ENCODE measurements around the gene KRT78. TPM values are rescaled to one million over a fixed set of nuclear protein-coding genes. Genes with fewer than 3 reads are reported as not detected.

The KRT78 gene
- total RNA-seq, 1 experiment from 2014 or later: 0.61 TPM

DNA sequence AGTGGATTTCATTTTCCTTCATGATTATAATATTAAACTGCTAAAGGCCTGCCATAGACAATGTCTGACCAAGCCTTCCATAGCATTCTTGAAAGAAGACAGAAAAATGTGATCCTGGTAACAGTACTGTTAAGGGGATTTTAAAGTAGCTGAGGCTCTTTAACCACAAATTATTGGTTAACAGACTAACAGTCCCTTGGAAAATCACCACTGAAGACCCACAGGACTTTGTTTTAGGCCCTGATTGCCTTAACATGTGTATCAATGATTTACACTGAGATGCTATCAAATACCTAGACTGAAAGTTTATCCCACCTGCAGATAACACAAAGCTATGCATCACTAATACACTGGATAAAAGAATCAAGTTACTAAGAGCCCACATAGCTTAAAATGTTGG, 20.6 kb downstream of the KRT78 start:
- DNase-seq (ENCODE audit: low spot score): no peak
- in situ Hi-C loops (cut with HindIII; ENCODE audit: low sequenced_read_pairs): no loop called here

DNA sequence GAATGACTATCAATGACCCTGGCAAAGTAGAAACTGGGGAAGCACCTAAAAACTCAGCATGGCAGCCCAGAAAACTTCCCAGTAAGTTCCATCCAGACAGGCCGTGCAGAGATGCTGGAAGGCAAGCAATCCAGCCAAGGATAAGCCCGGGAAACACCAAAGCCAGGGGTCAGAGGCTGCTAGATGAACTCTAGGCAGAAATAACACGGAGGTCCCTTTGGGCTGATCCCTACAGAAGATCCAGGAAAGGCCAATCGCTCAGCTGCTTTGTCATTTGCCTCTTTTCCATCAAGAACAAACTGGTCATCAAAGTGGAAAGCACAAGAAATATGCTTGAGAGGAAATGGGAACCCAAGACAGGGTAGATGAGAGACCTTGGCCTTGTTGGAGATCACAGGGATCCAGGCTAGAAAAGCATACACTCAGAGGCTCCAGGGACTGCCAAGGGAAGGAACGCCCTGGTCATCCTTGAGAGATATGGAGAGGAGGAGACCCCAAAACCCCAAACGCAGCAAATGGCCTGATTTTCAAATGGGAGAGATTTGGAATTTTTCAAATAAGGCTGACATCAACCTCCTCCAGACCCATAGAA, 21.2 kb downstream of the KRT78 start:
- no peak for DNase-seq (ENCODE audit: low spot score)
- in situ Hi-C loops (cut with HindIII; ENCODE audit: low sequenced_read_pairs): no loop called here

- no peak for DNase-seq (ENCODE audit: low spot score)
- in situ Hi-C loops (cut with HindIII; ENCODE audit: low sequenced_read_pairs): no loop called here
Measured at GRCh38 chr12:52826611-52827498, 21.9 kb downstream of the KRT78 start.

GRCh38 chr12:52825961-52826360, 22.8 kb downstream of the KRT78 start:
- no peak for DNase-seq (ENCODE audit: low spot score)
- in situ Hi-C loops (cut with HindIII; ENCODE audit: low sequenced_read_pairs): no loop called here

DNA sequence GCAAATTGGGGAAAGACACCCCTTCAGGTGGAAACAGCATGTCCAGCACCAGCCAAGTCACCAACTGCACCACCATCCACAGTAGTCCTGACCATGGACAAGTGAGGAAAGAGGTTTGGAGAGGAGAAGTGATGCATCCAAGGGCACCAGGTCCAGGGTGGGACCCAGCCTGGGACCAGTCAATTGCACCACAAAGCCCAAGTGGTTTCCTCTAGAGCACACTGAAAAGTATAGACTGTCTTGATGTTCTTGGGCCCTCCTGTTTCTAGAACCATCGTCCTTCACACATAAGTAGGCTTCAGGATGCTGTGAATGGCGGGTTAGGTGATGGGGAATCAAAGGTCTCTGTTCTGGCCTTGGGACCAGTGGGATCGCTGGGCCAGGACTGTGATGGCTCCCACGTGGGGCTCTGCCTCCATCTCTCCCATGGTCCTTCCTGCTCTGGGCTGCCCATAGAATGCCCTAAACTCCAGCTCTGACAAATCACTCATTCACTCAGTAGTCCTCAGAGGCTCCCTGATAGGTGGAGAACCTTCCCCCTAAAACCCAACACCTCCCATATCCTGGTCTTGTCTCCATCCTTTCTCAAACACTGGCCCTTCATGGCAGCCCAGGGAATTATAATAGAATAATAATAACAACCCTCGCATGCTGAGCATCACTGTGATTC, 23.9 kb downstream of the KRT78 start:
- in situ Hi-C loops (cut with HindIII; ENCODE audit: low sequenced_read_pairs): no loop called here
- no peak for DNase-seq (ENCODE audit: low spot score)

DNA sequence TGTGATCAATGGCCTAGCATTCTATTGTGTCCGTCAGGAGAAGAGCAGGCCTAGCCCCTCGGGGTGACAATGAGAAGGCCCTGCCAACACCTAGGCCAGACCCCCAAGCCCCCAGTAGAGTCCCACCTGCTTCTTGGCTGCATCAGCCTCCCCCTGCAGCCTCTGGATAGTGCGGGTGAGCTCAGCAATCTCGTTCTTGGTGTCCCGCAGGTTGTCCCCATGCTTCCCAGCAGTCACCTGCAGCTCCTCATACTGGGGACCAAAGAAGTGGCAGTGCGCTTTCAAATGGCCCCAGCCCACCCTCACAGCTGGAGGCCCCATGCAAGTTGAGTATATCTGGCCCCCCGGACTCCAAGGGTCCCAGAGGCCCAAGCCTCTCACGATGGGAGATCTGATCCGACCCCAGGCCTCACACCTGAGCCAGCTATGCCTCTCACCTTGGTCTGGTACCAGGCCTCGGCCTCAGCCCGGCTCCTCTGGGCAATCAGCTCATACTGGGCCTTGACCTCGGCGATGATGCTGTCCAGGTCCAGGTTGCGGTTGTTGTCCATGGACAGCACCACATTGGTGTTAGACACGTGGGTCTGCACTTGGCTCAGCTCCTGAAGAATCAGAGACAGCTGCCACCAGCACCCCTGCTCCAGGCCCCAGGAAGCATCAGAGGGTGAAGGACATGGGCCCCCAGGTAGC, 24.9 kb downstream of the KRT78 start:
- in situ Hi-C loops (cut with HindIII; ENCODE audit: low sequenced_read_pairs): no loop called here

GRCh38 chr12:52822771-52823510, 25.9 kb downstream of the KRT78 start:
- in situ Hi-C loops (cut with HindIII; ENCODE audit: low sequenced_read_pairs): no loop called here

More for the DNA sequence above, 24.9 kb downstream of the KRT78 start:
- DNase-seq (ENCODE audit: low spot score): no peak

GRCh38 chr12:52821826-52822660, 26.8 kb downstream of the KRT78 start:
- DNase-seq (ENCODE audit: low spot score): no peak
- in situ Hi-C loops (cut with HindIII; ENCODE audit: low sequenced_read_pairs): no loop called here

More at GRCh38 chr12:52822771-52823510, 25.9 kb downstream of the KRT78 start:
- DNase-seq (ENCODE audit: low spot score): no peak

GRCh38 chr12:52821071-52821730, 27.6 kb downstream of the KRT78 start:
- no peak for DNase-seq (ENCODE audit: low spot score)
- in situ Hi-C loops (cut with HindIII; ENCODE audit: low sequenced_read_pairs): no loop called here

- in situ Hi-C loops (cut with HindIII; ENCODE audit: low sequenced_read_pairs): no loop called here
- no peak for DNase-seq (ENCODE audit: low spot score)
Measured at GRCh38 chr12:52820521-52820920, 28.3 kb downstream of the KRT78 start.

DNA sequence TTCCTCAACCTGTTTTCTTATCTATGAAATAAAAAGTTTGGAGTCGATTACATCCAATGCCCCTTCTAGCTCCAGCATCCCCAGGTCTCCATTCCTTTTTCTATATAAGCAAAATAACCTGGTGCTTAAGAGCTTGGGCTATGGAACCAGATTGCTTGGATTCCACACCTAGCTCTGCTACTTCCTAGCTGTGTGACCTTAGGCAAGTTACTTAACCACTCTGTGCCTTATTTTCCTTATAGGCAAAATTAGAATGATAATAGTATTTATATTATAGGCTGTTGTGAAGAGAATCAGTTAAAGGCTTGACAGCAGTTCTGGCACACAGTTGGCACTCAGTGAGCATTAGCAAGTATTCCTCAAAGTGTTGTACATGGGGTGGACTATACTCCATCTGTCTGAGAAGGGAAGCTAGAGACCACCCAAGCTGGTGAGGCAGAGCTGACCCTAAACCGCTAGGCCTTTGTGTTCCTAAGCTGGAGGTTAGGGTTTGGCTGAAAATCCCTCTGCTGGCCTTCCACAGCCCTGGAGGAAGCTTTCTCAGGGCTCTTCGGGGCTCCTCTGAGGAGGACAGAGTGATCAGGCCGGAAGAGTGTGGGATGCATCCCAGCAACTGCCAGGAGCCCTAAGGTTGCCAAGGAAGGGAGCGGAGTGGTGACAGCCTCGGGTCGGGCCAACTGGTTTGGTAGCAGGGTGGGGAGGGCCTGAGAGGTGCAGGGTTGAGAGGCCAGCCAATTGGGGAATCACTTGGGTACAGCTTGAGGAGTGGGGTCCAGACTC, 28.9 kb downstream of the KRT78 start:
- DNase-seq (ENCODE audit: low spot score): no peak
- in situ Hi-C loops (cut with HindIII; ENCODE audit: low sequenced_read_pairs): no loop called here

DNA sequence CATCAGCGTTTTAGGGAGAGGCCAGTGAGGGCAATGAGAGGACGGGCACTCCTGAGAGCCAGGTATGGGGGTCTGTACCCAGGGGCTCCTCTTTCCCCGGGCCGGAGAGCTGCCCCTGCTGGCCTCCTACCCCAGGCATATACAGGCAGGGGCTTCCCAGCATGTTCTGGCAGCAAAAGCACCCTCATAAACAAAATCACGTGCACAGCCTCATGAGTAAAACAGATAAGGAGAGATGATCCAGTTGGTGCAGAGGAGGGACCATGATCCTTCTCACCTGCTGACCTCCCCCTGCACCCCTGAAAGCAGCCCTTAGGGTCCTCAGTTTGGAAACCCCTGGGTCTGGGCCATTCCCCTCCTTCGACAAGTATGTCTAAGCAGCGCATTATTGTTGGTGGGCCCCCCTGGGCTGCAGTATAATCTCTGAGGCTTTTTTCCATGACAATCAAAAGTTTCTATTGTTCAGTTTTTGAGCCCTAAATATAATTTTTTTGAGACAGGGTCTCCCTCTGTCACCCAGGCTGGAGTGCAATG, 29.8 kb downstream of the KRT78 start:
- in situ Hi-C loops (cut with HindIII; ENCODE audit: low sequenced_read_pairs): no loop called here
- DNase-seq (ENCODE audit: low spot score): no peak

- no peak for DNase-seq (ENCODE audit: low spot score)
- in situ Hi-C loops (cut with HindIII; ENCODE audit: low sequenced_read_pairs): no loop called here
Measured at GRCh38 chr12:52818388-52818787, 30.4 kb downstream of the KRT78 start.

GRCh38 chr12:52817699-52818238, 31.0 kb downstream of the KRT78 start:
- DNase-seq (ENCODE audit: low spot score): no peak
- in situ Hi-C loops (cut with HindIII; ENCODE audit: low sequenced_read_pairs): no loop called here

- in situ Hi-C loops (cut with HindIII; ENCODE audit: low sequenced_read_pairs): no loop called here
Measured at GRCh38 chr12:52817003-52817698, 31.6 kb downstream of the KRT78 start.

More at GRCh38 chr12:52817003-52817698, 31.6 kb downstream of the KRT78 start:
- DNase-seq (ENCODE audit: low spot score): no peak
